ENCODE measurements around the gene TAC4. TPM values are rescaled to one million over a fixed set of nuclear protein-coding genes. Genes with fewer than 3 reads are reported as not detected.

TAC4 gene
- total and polyA plus RNA-seq, 2 of the 13 experiments (the other 11 are each of a cell fraction or from before 2014, with no cell fraction given) = not detected

- peak; percentile 24; the same call in 1 of the 2 replicates for TF ChIP-seq ZBTB2 (CRISPR knock-in tag; IDR thresholded peaks at IDR 0.05; ENCODE audit: low read depth)
- TF ChIP-seq PTBP1 (IDR thresholded peaks at IDR 0.05; ENCODE audit: low read depth, low read length, poor library complexity, severe bottlenecking) = no peak
- 0 out of 2 replicates have a peak, but pooled peaks have one; percentile 36 for TF ChIP-seq NCOA2 (CRISPR knock-in tag; IDR thresholded peaks at IDR 0.05)
- peak; percentile 37; the same call in 1 of the 2 replicates for TF ChIP-seq ZNF746 (CRISPR knock-in tag; IDR thresholded peaks at IDR 0.05)
- peak; percentile 37; the same call in 1 of the 2 replicates for TF ChIP-seq KMT2B (CRISPR knock-in tag; IDR thresholded peaks at IDR 0.05)
- TF ChIP-seq ARID5B (CRISPR knock-in tag; IDR thresholded peaks at IDR 0.05) = peak; percentile 50
- no peak for TF ChIP-seq USF2 (IDR thresholded peaks at IDR 0.05; ENCODE audit: low read depth, low read length)
- no peak for TF ChIP-seq USF2 (CRISPR knock-in tag; IDR thresholded peaks at IDR 0.05; ENCODE audit: borderline replicate concordance)
- no peak for TF ChIP-seq LCORL (IDR thresholded peaks at IDR 0.05)
- peak; percentile 39; the same call in 1 of the 2 replicates for TF ChIP-seq LCORL (CRISPR knock-in tag; IDR thresholded peaks at IDR 0.05)
- peak; percentile 15; the same call in 1 of the 2 replicates for TF ChIP-seq ZNF770 (CRISPR knock-in tag; IDR thresholded peaks at IDR 0.05)
- TF ChIP-seq ZHX1 (CRISPR knock-in tag; IDR thresholded peaks at IDR 0.05; ENCODE audit: low read depth) = no peak
- TF ChIP-seq NFATC3 (CRISPR knock-in tag; IDR thresholded peaks at IDR 0.05) = no peak
Measured at GRCh38 chr17:49861150-49861884, 13.4 kb upstream of the TAC4 start (continued).

All from HepG2 (cell line).